Thyroid gland (tissue), 4 donors: ENCODE data around the gene KPNA2. TPM values are rescaled to one million over a fixed set of nuclear protein-coding genes. Genes with fewer than 3 reads are reported as not detected.
A peak's percentile ranks its signal among the peaks of the same experiment; 100 is the strongest.
"Not testable (repeated sequence)": the region's sequence is repeated elsewhere in the genome, so short reads cannot be mapped to it uniquely, and the experiment has no call there.

Experiments used
- DNase-seq, 2 donors: peaks; one replicate each; pipeline ENCODE4 v3.0.0-alpha.2; 2019
- H3K27ac ChIP-seq, 3 donors: fragments of 200-600 bp; sonication (generic); 1 replicate in 2 of 3; 2 replicates in 1 of 3; pipeline ENCODE4 v1.5.1; 2016 to 2019; ENCODE audit warnings: mild to moderate bottlenecking in 1 of 3, moderate library complexity in 1 of 3
- H3K27me3 ChIP-seq: fragments of 200-600 bp; sonication (generic); one replicate; pipeline ENCODE4 v1.5.1; 2019
- H3K36me3 ChIP-seq, 2 donors: fragments of 200-600 bp; sonication (generic); one replicate each; pipeline ENCODE4 v1.5.1; 2016 to 2019
- H3K4me1 ChIP-seq, 2 donors: fragments of 200-600 bp; sonication (generic); one replicate each; pipeline ENCODE4 v1.5.1; 2017 to 2019
- H3K4me3 ChIP-seq, 3 donors: fragments of 200-600 bp; sonication (generic); replicated peaks in 1 of 3; 1 replicate in 2 of 3; 2 replicates in 1 of 3; pipeline ENCODE4 v1.5.1; 2016; ENCODE audit warnings: mild to moderate bottlenecking in 1 of 3
- H3K9me3 ChIP-seq: fragments of 200-600 bp; sonication (generic); one replicate; pipeline ENCODE4 v1.5.1; 2017
- POLR2A ChIP-seq, 2 donors: fragments of 450-650 bp; IDR thresholded peaks; one replicate each; pipeline ENCODE4 v1.6.1; 2017; ENCODE audit warnings: antibody characterized with exemption in 2 of 2, mild to moderate bottlenecking in 2 of 2, moderate library complexity in 1 of 2
- WGBS, 2 donors: methylation state at CpG; one replicate each; pipeline ENCODE4 v1.1.5; 2017; 5-methylcytosine and 5-hydroxymethylcytosine counted together
- intact Hi-C: fragments of 100-400 bp; cut with DNase I; formaldehyde crosslinking; loops from one replicate; pipeline ENCODE4 v1.15.1; 2023
- total RNA-seq, 4 donors: library from RNA; depleted of rRNA; stranded (reverse); fragments of >200 nt; gene quantifications; one replicate each; pipeline ENCODE4 v1.2.3, GENCODE V29; 2016
- TF ChIP-seq, protein P1 (sequence below), 6 experiments: fragments of 200-600 bp in 3 of 6; fragments of 450-650 bp in 3 of 6; sonication (generic) in 3 of 6; IDR thresholded peaks; one replicate each; pipeline ENCODE4 v1.5.1; 2016 to 2019; ENCODE audit warnings: antibody characterized with exemption in 6 of 6, mild to moderate bottlenecking in 2 of 6, inconsistent platforms in 1 of 6, moderate library complexity in 1 of 6

KPNA2 gene
- total RNA-seq, 4 donors from 2014 or later = 13.3 to 25.8 (median 17.5) TPM

DNA sequence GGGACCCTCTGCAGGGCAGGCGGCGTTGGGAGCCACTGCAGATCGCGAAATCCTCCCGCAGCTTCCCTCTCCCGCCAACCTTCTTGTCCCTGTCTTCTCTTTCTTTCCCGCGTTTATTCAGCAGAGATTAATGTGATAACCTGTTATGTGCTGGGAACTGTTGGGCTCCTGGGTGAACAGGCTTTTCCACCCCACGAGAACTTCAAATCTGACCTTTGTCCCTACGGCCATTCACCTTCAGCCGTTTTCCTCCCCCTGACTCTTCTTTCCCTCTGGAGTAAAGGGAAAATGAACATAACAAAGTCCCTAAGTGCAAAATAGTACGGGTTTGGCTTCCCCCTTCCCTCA, 15.2 kb upstream of the KPNA2 start:
- peaks cover 4% of the 10 kb centered on the region in 2 donors for H3K4me1 ChIP-seq
- no peaks in the 10 kb centered on the region for H3K9me3 ChIP-seq
- TF ChIP-seq, protein P1, sequence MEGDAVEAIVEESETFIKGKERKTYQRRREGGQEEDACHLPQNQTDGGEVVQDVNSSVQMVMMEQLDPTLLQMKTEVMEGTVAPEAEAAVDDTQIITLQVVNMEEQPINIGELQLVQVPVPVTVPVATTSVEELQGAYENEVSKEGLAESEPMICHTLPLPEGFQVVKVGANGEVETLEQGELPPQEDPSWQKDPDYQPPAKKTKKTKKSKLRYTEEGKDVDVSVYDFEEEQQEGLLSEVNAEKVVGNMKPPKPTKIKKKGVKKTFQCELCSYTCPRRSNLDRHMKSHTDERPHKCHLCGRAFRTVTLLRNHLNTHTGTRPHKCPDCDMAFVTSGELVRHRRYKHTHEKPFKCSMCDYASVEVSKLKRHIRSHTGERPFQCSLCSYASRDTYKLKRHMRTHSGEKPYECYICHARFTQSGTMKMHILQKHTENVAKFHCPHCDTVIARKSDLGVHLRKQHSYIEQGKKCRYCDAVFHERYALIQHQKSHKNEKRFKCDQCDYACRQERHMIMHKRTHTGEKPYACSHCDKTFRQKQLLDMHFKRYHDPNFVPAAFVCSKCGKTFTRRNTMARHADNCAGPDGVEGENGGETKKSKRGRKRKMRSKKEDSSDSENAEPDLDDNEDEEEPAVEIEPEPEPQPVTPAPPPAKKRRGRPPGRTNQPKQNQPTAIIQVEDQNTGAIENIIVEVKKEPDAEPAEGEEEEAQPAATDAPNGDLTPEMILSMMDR (IDR thresholded peaks at IDR 0.05) = no peak
- TF ChIP-seq POLR2A (IDR thresholded peaks at IDR 0.05) = no peak
- no peaks in the 10 kb centered on the region for H3K27me3 ChIP-seq
- H3K36me3 ChIP-seq = no peaks in the 10 kb centered on the region
- H3K4me3 ChIP-seq = peak overlapping the region; percentile 27 to 41 (median 32)
- intact Hi-C loops = no loop called here
- DNase-seq = no peak
- H3K27ac ChIP-seq = peak overlapping the region; percentile 77 to 89 (median 85)
- WGBS, 2 donors = 2 to 4% methylated on average over 12 of the region's 12 CpGs

DNA sequence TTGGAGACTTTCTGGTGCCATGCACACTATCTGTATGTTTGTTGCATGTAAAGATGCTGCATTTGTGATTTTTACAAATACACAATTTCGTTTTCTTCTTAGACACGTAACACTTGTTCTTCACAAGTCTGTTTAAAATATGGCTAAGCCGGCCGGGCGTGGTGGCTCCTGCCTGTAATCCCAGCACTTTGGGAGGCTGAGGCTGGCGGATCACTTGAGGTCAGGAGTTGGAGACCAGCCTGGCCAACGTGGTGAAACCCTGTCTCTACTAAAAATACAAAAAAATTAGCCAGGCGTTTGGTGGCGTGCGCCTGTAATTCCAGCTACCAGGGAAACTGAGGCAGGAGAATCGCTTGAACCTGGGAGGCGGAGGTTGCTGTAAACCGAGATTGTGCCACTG, 14.7 kb upstream of the KPNA2 start:
- WGBS, 2 donors = 80 to 85% methylated on average over 13 of the region's 13 CpGs
- H3K36me3 ChIP-seq, H3K9me3 ChIP-seq, DNase-seq, H3K4me1 ChIP-seq, intact Hi-C loops, H3K27me3 ChIP-seq, H3K4me3 ChIP-seq: not testable (repeated sequence)
- peak overlapping the region in 2 of 3 donors; percentile 85 to 89 for H3K27ac ChIP-seq

DNA sequence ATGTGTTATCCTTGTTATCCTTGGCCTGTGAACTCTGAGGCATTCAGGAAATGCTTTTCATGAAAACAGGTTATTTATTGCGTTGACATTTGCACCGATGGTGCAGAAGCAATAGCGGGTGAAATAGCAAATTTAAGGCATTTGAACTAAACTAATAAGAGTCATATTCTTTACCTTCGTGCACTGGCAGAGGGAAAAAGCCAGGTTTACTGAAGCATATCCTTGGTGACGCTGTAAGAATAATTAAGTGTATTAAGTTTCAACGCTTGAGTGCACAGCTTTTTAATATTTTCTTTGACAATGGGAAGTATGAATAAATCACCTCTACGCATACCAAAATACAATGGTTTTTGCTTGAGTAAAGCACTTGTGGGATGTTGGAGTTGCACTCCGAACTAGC, 13.6 kb upstream of the KPNA2 start:
- intact Hi-C loops = no loop called here
- Histone ChIP-seq H3K27me3 (no peaks in the 10 kb centered on the region), H3K4me1 (peaks cover 4% of the 10 kb centered on the region in 2 donors), H3K36me3 (no peaks in the 10 kb centered on the region), H3K27ac (no peak overlapping the region), H3K4me3 (no peak overlapping the region), H3K9me3 (no peaks in the 10 kb centered on the region)
- TF ChIP-seq POLR2A (IDR thresholded peaks at IDR 0.05) = no peak
- TF ChIP-seq, protein P1 (IDR thresholded peaks at IDR 0.05) = no peak
- 86 to 92% methylated on average over 8 of the region's 8 CpGs for WGBS, 2 donors
- no peak for DNase-seq

DNA sequence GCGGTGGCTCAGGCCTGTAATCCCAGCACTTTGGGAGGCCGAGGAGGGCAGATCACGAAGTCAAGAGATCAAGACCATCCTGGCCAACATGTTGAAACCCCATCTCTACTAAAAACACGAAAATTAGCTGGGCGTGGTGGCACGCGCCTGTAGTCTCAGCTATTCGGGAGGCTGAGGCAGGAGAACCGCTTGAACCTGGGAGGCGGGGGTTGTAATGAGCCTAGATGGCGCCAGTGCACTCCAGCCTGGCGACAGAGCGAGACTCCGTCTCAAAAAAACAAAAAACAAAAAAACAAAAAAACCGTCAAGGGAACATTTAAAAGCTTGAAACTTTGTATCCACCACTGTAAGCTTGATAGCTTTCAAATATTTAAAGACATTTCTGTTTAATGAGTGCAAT, 13.0 kb upstream of the KPNA2 start:
- WGBS, 2 donors = 94 to 95% methylated on average over 15 of the region's 15 CpGs
- intact Hi-C loops, H3K9me3 ChIP-seq, H3K4me1 ChIP-seq, H3K36me3 ChIP-seq, H3K4me3 ChIP-seq, DNase-seq, H3K27me3 ChIP-seq, H3K27ac ChIP-seq: not testable (repeated sequence)

DNA sequence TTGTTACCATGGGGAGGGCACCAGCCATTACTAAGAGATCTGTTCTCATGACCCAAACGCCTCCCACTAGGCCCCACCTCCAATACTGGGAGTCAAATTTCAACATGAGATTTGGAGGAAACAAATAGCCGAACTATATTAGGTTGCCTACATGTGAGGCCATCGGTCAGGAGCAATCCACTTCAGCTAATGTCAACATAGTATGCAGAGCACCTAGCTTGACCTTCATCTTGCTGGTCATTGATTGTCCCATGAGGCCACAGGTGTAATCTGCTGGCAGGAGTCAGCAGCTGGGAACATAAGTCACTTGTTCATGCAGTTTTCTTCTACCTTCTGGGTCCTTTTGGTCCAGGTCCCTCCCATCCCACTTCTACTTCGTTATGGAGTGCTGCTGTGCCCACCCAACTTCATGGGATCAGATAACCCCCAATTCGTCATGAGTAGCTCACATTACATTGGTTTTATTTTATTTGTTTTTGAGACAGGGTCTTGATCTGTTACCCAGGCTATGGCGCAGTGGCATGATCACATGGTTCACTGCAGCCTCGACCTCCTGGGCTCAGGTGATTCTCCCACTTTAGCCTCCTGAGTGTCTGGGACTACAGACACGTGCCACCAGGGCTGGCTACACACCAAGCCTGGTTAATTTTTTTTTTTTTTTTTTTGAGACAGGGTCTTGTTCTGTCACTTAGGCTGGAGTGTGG, 5.9 kb upstream of the KPNA2 start:
- TF ChIP-seq POLR2A (IDR thresholded peaks at IDR 0.05) = no peak
- TF ChIP-seq, protein P1 (IDR thresholded peaks at IDR 0.05) = no peak
- Histone ChIP-seq H3K27me3 (no peaks in the 10 kb centered on the region), H3K36me3 (no peaks in the 10 kb centered on the region), H3K27ac (no peak overlapping the region), H3K4me3 (no peak overlapping the region), H3K9me3 (no peaks in the 10 kb centered on the region), H3K4me1 (peaks cover under 1 to 2% of the 10 kb centered on the region in 2 donors)
- no peak for DNase-seq
- WGBS, 2 donors = 65 to 67% methylated on average over 8 of the region's 8 CpGs
- intact Hi-C loops = loop anchor here (10.0 kb wide), 1 partner anchor 45 kb away; no protein-coding TSS in a partner anchor

DNA sequence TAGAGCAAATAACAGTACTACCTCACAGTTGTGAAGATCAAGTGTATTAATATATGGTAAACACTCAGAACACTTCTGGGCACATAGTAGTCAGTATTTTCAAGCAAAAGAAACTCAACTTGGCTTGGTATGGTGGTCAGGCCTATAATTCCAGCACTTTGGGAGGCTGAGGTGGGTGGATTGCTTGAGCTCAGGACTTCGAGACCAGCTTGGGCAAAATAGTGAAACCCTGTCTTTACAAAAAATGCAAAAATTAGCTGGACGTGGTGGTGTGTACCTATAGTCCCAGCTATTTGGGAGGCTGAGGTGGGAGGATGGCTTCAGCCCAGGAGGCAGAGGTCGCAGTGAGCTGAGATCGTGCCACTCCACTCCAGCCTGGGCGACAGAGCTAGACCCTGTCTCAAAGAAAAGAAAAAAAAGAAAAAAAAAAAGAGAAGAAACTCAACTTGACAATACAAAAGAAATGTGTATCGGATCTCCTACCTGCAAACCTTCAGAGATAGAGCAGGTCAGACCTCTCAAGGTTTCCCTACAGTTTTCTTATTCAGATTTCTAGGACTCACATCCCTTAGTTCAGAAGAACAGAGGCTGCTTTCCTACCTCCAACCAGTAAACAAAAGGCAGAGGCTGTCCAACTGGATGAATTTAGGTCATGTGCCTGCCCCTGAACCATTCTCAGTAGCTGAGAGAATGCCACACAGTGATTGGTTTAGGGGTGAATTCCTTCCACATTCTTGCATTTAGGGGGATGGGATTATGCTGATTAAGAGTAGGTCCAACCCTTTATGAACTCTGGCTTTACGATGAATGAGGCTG, 1.7 kb upstream of the KPNA2 start:
- TF ChIP-seq, protein P1 (IDR thresholded peaks at IDR 0.05) = no peak
- TF ChIP-seq POLR2A (IDR thresholded peaks at IDR 0.05) = no peak
- no peak overlapping the region for H3K27ac ChIP-seq
- peaks cover 0 to 5% of the 10 kb centered on the region in 2 donors for H3K36me3 ChIP-seq
- H3K4me1 ChIP-seq = peaks cover 7 to 13% of the 10 kb centered on the region in 2 donors
- intact Hi-C loops = loop anchor here (10.0 kb wide), 1 partner anchor 49 kb away; no protein-coding TSS in a partner anchor
- 78 to 86% methylated on average over 7 of the region's 7 CpGs for WGBS, 2 donors
- no peaks in the 10 kb centered on the region for H3K9me3 ChIP-seq
- DNase-seq = no peak
- no peak overlapping the region for H3K4me3 ChIP-seq
- H3K27me3 ChIP-seq = no peaks in the 10 kb centered on the region
